Raji (cell line): ENCODE measurements around the gene DOCK1.

ENCODE experiments used
- POLR2A ChIP-seq: IDR thresholded peaks from 2 replicates; pipeline ENCODE4 v1.6.1; 2011; ENCODE audit warnings: low read depth, low read length, control low read depth; ENCODE audit not compliant: insufficient read depth

Gene DOCK1

DNA sequence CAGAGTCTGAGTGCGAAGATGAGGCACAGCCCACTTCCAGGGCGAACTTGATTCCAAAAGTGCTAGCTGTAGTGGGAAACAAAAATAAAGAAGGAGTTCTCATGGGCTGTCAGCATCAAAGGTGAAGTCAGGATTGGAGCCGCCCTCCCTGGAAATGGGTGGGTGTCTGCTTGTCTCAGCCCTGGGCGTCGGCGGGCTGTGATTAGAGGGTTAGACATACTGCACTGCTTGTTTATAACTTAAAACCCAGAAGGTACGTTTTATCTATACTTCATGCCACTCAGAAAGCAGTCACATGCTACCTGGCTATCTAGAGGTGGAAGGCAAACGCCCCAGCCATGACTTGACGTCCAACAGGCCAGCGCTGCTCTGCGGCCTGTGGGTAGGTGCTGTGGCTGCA lies 535.1 kb downstream of the DOCK1 start:
- TF ChIP-seq POLR2A: no peak

GRCh38 chr10:127441350-127442219 lies 536.4 kb downstream of the DOCK1 start:
- no peak for TF ChIP-seq POLR2A

DNA sequence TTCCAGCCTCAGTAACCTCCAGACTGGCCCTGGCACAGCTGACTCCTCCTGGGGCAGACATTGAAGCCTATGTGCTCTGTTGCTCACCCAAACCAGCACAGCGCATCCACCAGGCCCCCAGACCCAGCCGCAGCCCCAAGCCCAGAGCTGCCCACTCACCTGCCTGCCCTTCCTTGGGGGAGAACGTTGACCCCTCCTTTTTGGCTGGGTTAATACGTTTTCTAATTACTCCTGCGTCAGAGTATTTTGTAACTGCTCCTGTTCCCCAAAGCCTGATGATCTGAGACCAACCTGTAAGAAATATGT lies 536.9 kb downstream of the DOCK1 start:
- TF ChIP-seq POLR2A: no peak

- no peak for TF ChIP-seq POLR2A
Observed at GRCh38 chr10:127444155-127444554, 538.9 kb downstream of the DOCK1 start.

DNA sequence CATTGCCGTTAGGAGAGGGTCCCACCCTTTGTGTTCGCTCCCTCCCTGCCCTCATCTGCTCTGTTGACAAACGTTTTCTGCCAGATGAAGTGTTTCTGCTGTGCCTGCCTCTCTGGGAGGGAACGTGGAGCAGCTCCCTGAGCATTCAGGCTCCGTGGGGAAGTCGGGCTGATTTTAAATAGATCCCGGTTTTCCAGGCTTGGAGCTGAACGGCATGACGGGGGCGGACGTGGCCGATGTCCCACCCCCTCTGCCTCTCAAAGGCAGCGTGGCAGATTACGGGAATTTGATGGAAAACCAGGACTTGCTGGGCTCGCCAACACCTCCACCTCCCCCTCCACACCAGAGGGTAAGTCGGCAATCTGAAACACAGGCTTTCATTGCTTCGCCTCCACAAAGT lies 542.0 kb downstream of the DOCK1 start:
- no peak for TF ChIP-seq POLR2A

- TF ChIP-seq POLR2A: no peak
Observed at GRCh38 chr10:127449490-127449889, 544.3 kb downstream of the DOCK1 start.

DNA sequence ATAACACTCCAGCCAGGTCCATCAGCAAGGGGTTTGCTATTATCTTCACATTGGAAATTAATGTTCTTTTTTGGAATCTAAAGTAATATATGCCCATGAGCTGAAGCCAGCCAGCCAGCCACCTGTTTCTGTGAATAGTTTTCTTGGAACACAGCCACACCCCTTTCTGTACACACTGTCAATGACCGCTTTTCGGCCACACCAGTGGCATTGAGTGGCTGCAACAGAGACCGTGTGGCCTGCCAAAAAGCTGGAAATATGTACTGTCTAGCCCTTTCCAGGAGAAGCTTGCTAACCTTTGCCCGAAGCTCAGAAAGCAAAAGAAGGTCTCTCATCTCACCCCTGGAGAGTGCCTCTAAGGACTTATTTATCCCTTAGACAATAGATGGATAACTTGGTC lies 545.4 kb downstream of the DOCK1 start:
- no peak for TF ChIP-seq POLR2A

GRCh38 chr10:127451628-127452027 lies 546.4 kb downstream of the DOCK1 start:
- no peak for TF ChIP-seq POLR2A

DNA sequence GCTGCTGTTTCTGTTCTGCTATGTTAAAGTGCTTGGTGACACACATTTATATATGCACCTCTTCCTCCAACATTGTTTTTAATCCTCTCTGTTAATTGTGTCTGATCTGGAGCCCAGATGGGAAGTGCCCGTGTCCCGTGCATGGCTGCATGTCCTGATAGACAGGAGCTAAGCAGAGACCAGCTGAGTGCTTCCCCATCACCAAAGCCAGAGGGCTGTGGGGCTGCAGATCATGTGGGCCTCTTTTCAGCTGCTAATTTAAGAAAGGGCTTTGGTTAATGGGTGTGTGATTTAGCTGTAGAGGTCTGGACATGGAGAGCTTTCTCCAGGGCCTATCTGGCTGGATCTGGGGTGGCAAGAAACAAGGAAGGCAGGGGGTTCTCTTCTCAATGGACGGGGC lies 547.3 kb downstream of the DOCK1 start:
- TF ChIP-seq POLR2A: no peak

- TF ChIP-seq POLR2A: no peak
Observed at GRCh38 chr10:127453706-127454105, 548.5 kb downstream of the DOCK1 start.

- no peak for TF ChIP-seq POLR2A
Observed at GRCh38 chr10:127456122-127456521, 550.9 kb downstream of the DOCK1 start.

DNA sequence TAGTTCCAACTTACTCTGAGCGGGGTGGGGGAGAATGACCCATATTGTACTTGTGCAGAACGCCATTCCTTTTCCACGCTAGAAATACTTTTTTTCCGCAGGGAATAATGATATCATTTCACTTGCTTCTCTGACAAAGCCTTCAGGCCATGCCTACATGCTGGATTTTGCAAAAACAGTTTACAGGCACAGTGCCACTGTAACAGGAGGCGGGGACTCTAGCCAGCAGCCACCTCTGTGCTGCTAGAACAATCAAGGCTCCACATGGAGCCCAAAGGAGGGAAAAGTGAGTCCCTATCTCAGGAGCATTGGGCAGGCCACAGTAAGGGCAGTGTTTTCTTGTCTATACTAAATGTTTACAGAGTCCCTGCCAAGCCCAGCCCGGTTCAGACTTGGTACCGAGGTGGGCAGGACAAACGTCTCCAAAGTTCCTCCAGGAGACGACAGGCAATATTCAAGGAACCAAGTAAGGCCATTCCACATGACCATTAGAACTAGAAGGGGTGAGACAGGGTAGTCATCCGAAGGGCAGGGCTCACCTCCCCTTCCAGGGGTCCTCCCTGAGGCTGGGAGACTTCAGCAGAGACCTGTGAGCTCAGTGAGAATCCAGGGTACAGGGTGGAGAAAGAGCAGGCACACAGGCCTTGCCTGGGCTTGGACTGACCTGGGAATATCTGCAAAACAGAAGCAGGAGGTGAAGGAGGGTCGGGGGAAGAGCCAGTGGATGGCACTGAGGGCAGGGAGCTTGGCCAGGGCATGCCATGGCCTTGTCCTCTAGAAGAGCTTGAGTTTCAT lies 553.0 kb downstream of the DOCK1 start:
- no peak for TF ChIP-seq POLR2A

DNA sequence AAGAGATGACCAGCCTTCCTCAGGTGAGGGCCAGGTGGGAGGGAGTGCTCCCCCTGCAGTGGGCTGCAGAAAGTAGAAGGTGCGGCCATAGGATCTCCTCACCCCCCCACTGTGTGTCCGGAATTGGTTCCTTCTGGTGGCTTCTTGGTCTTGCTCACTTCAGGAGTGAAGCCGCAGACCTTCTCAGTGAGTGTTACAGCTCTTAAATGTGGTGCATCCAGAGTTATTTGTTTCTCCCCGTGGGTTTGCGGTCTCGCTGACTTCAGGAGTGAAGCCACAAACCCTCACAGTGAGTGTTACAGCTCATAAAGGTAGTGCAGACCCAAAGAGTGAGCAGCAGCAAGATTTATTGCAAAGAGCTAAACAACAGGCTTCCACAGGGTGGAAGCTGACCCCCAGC lies 553.6 kb downstream of the DOCK1 start:
- TF ChIP-seq POLR2A: no peak

GRCh38 chr10:127459918-127460317 lies 554.7 kb downstream of the DOCK1 start:
- no peak for TF ChIP-seq POLR2A

- TF ChIP-seq POLR2A: no peak
Observed at GRCh38 chr10:127462643-127463295, 557.5 kb downstream of the DOCK1 start.

GRCh38 chr10:127463548-127463947 lies 558.3 kb downstream of the DOCK1 start:
- no peak for TF ChIP-seq POLR2A
